Mesendoderm (in vitro differentiated cells): ENCODE results near the gene ADAMTS17.

Experiments used
- DNase-seq: peaks from one replicate; pipeline ENCODE4 v3.0.0; 2013
- H2AK5ac ChIP-seq: 2 replicates; pipeline ENCODE4 v1.6.1; 2013; ENCODE audit warnings: low read length, inconsistent platforms
- H2BK120ac ChIP-seq: 2 replicates; pipeline ENCODE4 v1.6.1; 2013; ENCODE audit warnings: low read depth, mild to moderate bottlenecking, low read length, moderate library complexity, mixed read lengths
- H2BK15ac ChIP-seq: replicated peaks from 2 replicates; pipeline ENCODE4 v1.6.1; 2013; ENCODE audit warnings: low read depth, mild to moderate bottlenecking, moderate library complexity
- H2BK5ac ChIP-seq: 2 replicates; pipeline ENCODE4 v1.6.1; 2013; ENCODE audit warnings: low read length, inconsistent platforms
- H3K18ac ChIP-seq: 2 replicates; pipeline ENCODE4 v1.6.1; 2013; ENCODE audit warnings: mild to moderate bottlenecking, low read length, mixed read lengths
- H3K23ac ChIP-seq: one replicate; pipeline ENCODE4 v1.6.1; 2013; ENCODE audit warnings: low read length
- H3K27ac ChIP-seq: 2 replicates; pipeline ENCODE4 v1.5.1; 2013; ENCODE audit warnings: low read depth, mild to moderate bottlenecking, inconsistent platforms, low read length, moderate library complexity
- H3K27me3 ChIP-seq: 2 replicates; pipeline ENCODE4 v1.6.1; 2013; ENCODE audit warnings: low read length, control low read depth, mild to moderate bottlenecking, inconsistent platforms; ENCODE audit not compliant: insufficient read depth, poor library complexity
- H3K36me3 ChIP-seq: 2 replicates; pipeline ENCODE4 v1.6.1; 2013; ENCODE audit warnings: low read length, inconsistent platforms; ENCODE audit not compliant: control insufficient read depth, insufficient read depth
- H3K4ac ChIP-seq: one replicate; pipeline ENCODE4 v1.6.1; 2013; ENCODE audit warnings: low read depth, mild to moderate bottlenecking, low read length, moderate library complexity
- H3K4me1 ChIP-seq: 2 replicates; pipeline ENCODE4 v1.6.1; 2013; ENCODE audit warnings: low read depth, low read length, inconsistent platforms; ENCODE audit not compliant: control insufficient read depth
- H3K4me2 ChIP-seq: 2 replicates; pipeline ENCODE4 v1.6.1; 2013; ENCODE audit warnings: low read length
- H3K4me3 ChIP-seq: 2 replicates; pipeline ENCODE4 v1.5.1; 2013; ENCODE audit warnings: mild to moderate bottlenecking, low read length
- H3K56ac ChIP-seq: one replicate; pipeline ENCODE4 v1.6.1; 2013; ENCODE audit warnings: low read length
- H3K79me1 ChIP-seq: 2 replicates; pipeline ENCODE4 v1.6.1; 2013; ENCODE audit warnings: low read length, inconsistent platforms
- H3K79me2 ChIP-seq: 2 replicates; pipeline ENCODE4 v1.6.1; 2013; ENCODE audit warnings: mild to moderate bottlenecking, low read length; ENCODE audit not compliant: control insufficient read depth, insufficient read depth
- H3K9ac ChIP-seq: 2 replicates; pipeline ENCODE4 v1.6.1; 2013; ENCODE audit warnings: low read length, inconsistent platforms
- H4K5ac ChIP-seq: one replicate; pipeline ENCODE4 v1.6.1; 2013; ENCODE audit warnings: low read length
- H4K8ac ChIP-seq: one replicate; pipeline ENCODE4 v1.6.1; 2013; ENCODE audit warnings: low read depth, mild to moderate bottlenecking, control low read depth, low read length, moderate library complexity
- WGBS: extraction: QIAGEN DNeasy Blood & Tissue Kit; methylation state at CpG from one replicate; pipeline ENCODE4 v1.1.7; 2013; ENCODE audit warnings: low lambda C conversion rate, missing lambda C conversion rate; ENCODE audit not compliant: insufficient coverage; ENCODE audit errors: extremely low coverage; 5-methylcytosine and 5-hydroxymethylcytosine counted together

Gene ADAMTS17

GRCh38 chr15:100295939-100296565, 45.7 kb downstream of the ADAMTS17 start:
- Histone ChIP-seq H3K79me1 (no peaks in the 10 kb centered on the region), H3K18ac (no peak overlapping the region), H3K9ac (no peak overlapping the region), H3K79me2 (no peaks in the 10 kb centered on the region), H2AK5ac (no peak overlapping the region), H3K36me3 (no peaks in the 10 kb centered on the region), H4K8ac (no peak overlapping the region), H2BK5ac (no peak overlapping the region), H2BK120ac (no peak overlapping the region), H3K4me3 (no peak overlapping the region), H3K4ac (no peak overlapping the region), H3K4me2 (no peak overlapping the region), H3K27me3 (no peaks in the 10 kb centered on the region), H3K27ac (no peak overlapping the region), H4K5ac (no peak overlapping the region), H3K4me1 (no peaks in the 10 kb centered on the region), H3K56ac (no peak overlapping the region), H2BK15ac (no peak overlapping the region), H3K23ac (no peak overlapping the region)
- no CpG with 5 or more reads among the region's 8 CpGs for WGBS
- no peak for DNase-seq

- Histone ChIP-seq H3K23ac (no peak overlapping the region), H3K79me1 (no peaks in the 10 kb centered on the region), H3K4me1 (no peaks in the 10 kb centered on the region), H2BK5ac (no peak overlapping the region), H4K5ac (no peak overlapping the region), H2BK120ac (no peak overlapping the region), H3K4ac (no peak overlapping the region), H3K27ac (no peak overlapping the region), H3K36me3 (no peaks in the 10 kb centered on the region), H3K9ac (no peak overlapping the region), H3K79me2 (no peaks in the 10 kb centered on the region), H2AK5ac (no peak overlapping the region), H4K8ac (no peak overlapping the region), H3K4me3 (no peak overlapping the region), H3K18ac (no peak overlapping the region), H2BK15ac (no peak overlapping the region), H3K27me3 (no peaks in the 10 kb centered on the region), H3K56ac (no peak overlapping the region), H3K4me2 (no peak overlapping the region)
- WGBS, result no CpG with 5 or more reads among the region's 35 CpGs
- DNase-seq, result no peak
Measured at GRCh38 chr15:100292010-100292409, 49.8 kb downstream of the ADAMTS17 start.

GRCh38 chr15:100291106-100291505, 50.7 kb downstream of the ADAMTS17 start:
- Histone ChIP-seq H3K79me1 (no peaks in the 10 kb centered on the region), H2AK5ac (no peak overlapping the region), H2BK120ac (no peak overlapping the region), H3K4me3 (no peak overlapping the region), H3K4me2 (no peak overlapping the region), H3K56ac (no peak overlapping the region), H3K4ac (no peak overlapping the region), H3K4me1 (no peaks in the 10 kb centered on the region), H3K9ac (no peak overlapping the region), H3K23ac (no peak overlapping the region), H4K5ac (no peak overlapping the region), H3K18ac (no peak overlapping the region), H3K79me2 (no peaks in the 10 kb centered on the region), H3K36me3 (no peaks in the 10 kb centered on the region), H2BK5ac (no peak overlapping the region), H4K8ac (no peak overlapping the region), H2BK15ac (no peak overlapping the region), H3K27me3 (no peaks in the 10 kb centered on the region), H3K27ac (no peak overlapping the region)
- WGBS, result no CpG with 5 or more reads among the region's 2 CpGs
- DNase-seq, result peak; percentile 6

GRCh38 chr15:100285641-100286295, 56.0 kb downstream of the ADAMTS17 start:
- no peak overlapping the region for H4K5ac ChIP-seq
- H3K4ac ChIP-seq, result no peak overlapping the region
- no peak overlapping the region for H2BK120ac ChIP-seq
- H3K36me3 ChIP-seq, result no peaks in the 10 kb centered on the region
- no peak overlapping the region for H3K27ac ChIP-seq
- no peaks in the 10 kb centered on the region for H3K79me1 ChIP-seq
- no peak overlapping the region for H3K56ac ChIP-seq
- DNase-seq, result no peak
- no peak overlapping the region for H2BK5ac ChIP-seq
- H3K18ac ChIP-seq, result no peak overlapping the region
- H2BK15ac ChIP-seq, result no peak overlapping the region
- H2AK5ac ChIP-seq, result no peak overlapping the region
- H3K27me3 ChIP-seq, result no peaks in the 10 kb centered on the region
- no peak overlapping the region for H3K23ac ChIP-seq
- H3K9ac ChIP-seq, result no peak overlapping the region
- no peak overlapping the region for H3K4me3 ChIP-seq
- no peaks in the 10 kb centered on the region for H3K79me2 ChIP-seq
- H3K4me1 ChIP-seq, result no peaks in the 10 kb centered on the region
- no CpG with 5 or more reads among the region's 15 CpGs for WGBS
- H4K8ac ChIP-seq, result no peak overlapping the region
- no peak overlapping the region for H3K4me2 ChIP-seq

GRCh38 chr15:100284701-100285100, 57.1 kb downstream of the ADAMTS17 start:
- Histone ChIP-seq H2BK5ac (no peak overlapping the region), H3K79me2 (no peaks in the 10 kb centered on the region), H3K4me2 (no peak overlapping the region), H3K27me3 (no peaks in the 10 kb centered on the region), H3K18ac (no peak overlapping the region), H3K23ac (no peak overlapping the region), H3K4me1 (no peaks in the 10 kb centered on the region), H4K5ac (no peak overlapping the region), H3K4ac (no peak overlapping the region), H4K8ac (no peak overlapping the region), H2BK120ac (no peak overlapping the region), H3K4me3 (no peak overlapping the region), H3K36me3 (no peaks in the 10 kb centered on the region), H3K79me1 (no peaks in the 10 kb centered on the region), H3K56ac (no peak overlapping the region), H2BK15ac (no peak overlapping the region), H3K27ac (no peak overlapping the region), H2AK5ac (no peak overlapping the region), H3K9ac (no peak overlapping the region)
- no peak for DNase-seq
- WGBS, result no CpG with 5 or more reads among the region's 6 CpGs

GRCh38 chr15:100284191-100284590, 57.6 kb downstream of the ADAMTS17 start:
- Histone ChIP-seq H4K8ac (no peak overlapping the region), H3K23ac (no peak overlapping the region), H3K4me2 (no peak overlapping the region), H3K4ac (no peak overlapping the region), H3K79me2 (no peaks in the 10 kb centered on the region), H2BK5ac (no peak overlapping the region), H3K9ac (no peak overlapping the region), H3K4me3 (no peak overlapping the region), H3K79me1 (no peaks in the 10 kb centered on the region), H3K56ac (no peak overlapping the region), H3K4me1 (no peaks in the 10 kb centered on the region), H3K27me3 (no peaks in the 10 kb centered on the region), H4K5ac (no peak overlapping the region), H3K36me3 (no peaks in the 10 kb centered on the region), H2BK15ac (no peak overlapping the region), H3K27ac (no peak overlapping the region), H2BK120ac (no peak overlapping the region), H2AK5ac (no peak overlapping the region), H3K18ac (no peak overlapping the region)
- no peak for DNase-seq
- no CpG with 5 or more reads among the region's 5 CpGs for WGBS
